ENCODE measurements around the gene VWA1.

DNA sequence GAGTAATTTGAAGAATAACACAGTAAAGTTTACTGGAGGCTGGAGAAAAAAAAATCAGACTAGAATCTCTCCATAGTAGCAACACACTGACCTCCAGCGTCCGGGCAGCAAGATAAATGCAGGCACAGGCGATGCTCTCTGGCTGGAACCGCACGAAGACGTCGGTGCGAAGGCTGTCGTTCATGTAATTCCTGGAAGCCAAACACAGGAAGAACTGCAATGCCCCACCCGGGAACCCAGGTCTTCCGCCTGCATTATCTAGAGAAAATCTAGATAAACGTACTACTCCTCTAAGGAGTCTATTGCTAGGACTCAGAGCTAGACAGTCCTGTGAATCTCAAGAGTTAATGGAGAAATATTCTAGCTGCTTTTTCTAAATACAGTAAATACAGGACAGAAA is 44.8 kb upstream of the VWA1 start:
- TF ChIP-seq, protein P1, sequence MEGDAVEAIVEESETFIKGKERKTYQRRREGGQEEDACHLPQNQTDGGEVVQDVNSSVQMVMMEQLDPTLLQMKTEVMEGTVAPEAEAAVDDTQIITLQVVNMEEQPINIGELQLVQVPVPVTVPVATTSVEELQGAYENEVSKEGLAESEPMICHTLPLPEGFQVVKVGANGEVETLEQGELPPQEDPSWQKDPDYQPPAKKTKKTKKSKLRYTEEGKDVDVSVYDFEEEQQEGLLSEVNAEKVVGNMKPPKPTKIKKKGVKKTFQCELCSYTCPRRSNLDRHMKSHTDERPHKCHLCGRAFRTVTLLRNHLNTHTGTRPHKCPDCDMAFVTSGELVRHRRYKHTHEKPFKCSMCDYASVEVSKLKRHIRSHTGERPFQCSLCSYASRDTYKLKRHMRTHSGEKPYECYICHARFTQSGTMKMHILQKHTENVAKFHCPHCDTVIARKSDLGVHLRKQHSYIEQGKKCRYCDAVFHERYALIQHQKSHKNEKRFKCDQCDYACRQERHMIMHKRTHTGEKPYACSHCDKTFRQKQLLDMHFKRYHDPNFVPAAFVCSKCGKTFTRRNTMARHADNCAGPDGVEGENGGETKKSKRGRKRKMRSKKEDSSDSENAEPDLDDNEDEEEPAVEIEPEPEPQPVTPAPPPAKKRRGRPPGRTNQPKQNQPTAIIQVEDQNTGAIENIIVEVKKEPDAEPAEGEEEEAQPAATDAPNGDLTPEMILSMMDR (IDR thresholded peaks at IDR 0.05), result no peak
- TF ChIP-seq POLR2A (IDR thresholded peaks at IDR 0.05), result no peak

Data from tibial nerve (tissue), 3 donors.